ENCODE results near the gene KIF4B.

KIF4B gene

DNA sequence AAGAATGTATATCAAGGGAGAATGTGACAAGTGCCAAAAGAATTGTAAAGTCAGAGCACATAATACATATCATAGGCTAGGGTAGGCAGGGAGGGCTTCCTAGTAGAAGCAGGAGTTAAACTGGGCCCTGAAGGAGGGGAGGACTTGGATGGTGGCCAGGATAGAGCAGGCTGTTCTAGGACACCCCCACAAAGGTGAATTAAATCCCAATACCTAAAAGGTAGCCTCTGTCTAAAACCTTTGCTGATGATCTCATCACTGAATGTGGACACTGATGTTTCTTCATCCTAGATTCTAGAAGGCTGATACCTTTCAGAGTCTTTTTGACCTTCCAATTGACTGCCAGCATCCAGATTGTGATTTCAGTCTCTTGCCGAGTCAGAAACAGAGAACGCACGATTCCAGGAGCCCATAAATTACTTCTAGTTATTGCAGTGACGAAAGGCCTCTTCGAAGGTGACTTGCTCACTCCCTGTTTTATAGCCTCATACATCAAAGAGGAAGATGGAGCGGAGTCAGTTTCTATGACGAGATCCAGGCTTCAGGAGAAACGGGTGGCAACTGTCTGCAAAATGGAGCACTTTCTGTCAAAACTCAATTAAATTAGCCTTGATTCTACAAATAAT, 43.2 kb downstream of the KIF4B start:
- DNase-seq: no peak

DNA sequence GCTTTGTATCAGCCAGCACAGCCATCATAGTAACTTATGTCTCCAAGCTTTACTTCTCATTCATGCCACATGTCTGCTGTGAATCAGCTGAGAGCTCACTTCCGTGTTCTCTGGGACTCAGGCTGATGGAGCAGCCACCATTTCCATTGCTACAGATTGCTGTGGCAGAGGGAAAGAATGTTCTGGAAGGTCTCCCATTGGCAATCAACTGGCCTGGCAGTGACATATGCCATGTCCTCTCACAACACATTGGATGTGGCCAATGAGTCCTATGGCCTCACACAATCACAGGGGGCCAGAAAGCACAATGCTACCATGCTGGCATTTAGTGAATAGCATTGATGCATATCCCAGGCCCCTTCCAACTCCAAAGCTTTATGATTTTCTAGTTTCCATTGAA, 44.1 kb downstream of the KIF4B start:
- no peak for DNase-seq

DNA sequence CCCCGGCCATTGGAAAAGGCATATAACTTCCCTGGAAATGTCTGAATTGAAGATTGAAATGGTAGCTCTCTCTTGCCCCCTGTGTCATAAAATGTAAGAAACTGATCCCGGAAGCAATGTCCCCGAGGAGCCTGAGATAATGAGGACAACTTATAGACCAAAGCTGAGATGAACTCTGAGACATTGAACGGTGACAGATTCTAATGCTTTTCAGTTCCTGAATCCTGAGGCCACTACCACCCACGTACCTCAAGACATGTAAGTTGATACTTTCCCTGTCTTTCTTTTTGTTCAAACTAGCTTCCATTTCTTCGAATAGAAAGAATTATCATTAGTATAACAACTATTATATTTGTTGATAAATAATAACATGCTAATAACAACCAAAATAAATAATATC, 51.0 kb downstream of the KIF4B start:
- DNase-seq: no peak

DNA sequence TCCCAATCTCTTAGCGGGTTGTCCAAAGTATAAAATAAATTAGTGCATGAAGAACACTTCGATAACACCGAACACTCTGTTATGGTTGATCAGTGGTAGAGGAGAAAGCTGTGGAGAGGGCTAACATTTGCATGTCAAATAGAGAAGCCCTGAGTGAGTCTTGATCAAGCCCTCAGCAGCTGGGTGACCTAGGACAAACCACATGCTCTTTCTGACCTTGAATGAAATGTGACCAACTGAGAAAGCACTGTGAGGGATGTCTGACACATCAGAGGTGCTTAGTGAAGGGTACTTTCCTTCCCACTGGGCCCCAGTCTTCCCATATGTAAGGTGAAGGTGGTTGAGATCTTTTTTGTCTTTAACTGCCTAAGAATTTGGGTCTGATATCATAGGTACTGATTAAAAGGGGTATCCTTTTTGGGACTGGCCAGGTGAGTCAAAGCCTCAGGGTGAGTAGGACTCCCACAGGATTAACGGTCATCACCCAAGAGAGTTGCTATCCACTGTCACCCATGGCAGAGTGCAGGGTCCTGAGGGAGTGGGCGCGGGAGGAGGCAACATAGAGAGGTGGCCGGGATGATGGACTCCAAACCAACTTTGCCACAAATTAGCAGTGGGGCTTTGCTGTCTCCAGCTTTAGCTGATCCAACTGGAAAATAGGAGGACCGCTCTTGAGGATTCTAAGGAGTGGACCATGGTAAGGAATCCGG, 53.5 kb downstream of the KIF4B start:
- no peak for DNase-seq

Measured in NCI-H1417 (cell line).